Measurements from ENCODE around the gene ATF6. TPM values are rescaled to one million over a fixed set of nuclear protein-coding genes. Genes with fewer than 3 reads are reported as not detected.

ATF6 gene
- total RNA-seq, 2 donors from 2014 or later = 17.9 to 19.9 TPM

GRCh38 chr1:161997152-161997551 lies 231.0 kb downstream of the ATF6 start:
- Histone ChIP-seq H3K36me3 (no peaks in the 10 kb centered on the region), H3K27me3 (no peaks in the 10 kb centered on the region), H3K4me3 (no peak overlapping the region), H3K4me1 (no peaks in the 10 kb centered on the region), H3K27ac (no peak overlapping the region), H3K9me3 (no peaks in the 10 kb centered on the region)
- TF ChIP-seq, protein P1, sequence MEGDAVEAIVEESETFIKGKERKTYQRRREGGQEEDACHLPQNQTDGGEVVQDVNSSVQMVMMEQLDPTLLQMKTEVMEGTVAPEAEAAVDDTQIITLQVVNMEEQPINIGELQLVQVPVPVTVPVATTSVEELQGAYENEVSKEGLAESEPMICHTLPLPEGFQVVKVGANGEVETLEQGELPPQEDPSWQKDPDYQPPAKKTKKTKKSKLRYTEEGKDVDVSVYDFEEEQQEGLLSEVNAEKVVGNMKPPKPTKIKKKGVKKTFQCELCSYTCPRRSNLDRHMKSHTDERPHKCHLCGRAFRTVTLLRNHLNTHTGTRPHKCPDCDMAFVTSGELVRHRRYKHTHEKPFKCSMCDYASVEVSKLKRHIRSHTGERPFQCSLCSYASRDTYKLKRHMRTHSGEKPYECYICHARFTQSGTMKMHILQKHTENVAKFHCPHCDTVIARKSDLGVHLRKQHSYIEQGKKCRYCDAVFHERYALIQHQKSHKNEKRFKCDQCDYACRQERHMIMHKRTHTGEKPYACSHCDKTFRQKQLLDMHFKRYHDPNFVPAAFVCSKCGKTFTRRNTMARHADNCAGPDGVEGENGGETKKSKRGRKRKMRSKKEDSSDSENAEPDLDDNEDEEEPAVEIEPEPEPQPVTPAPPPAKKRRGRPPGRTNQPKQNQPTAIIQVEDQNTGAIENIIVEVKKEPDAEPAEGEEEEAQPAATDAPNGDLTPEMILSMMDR (IDR thresholded peaks at IDR 0.05) = no peak
- DNase-seq (ENCODE audit: low spot score) = no peak

DNA sequence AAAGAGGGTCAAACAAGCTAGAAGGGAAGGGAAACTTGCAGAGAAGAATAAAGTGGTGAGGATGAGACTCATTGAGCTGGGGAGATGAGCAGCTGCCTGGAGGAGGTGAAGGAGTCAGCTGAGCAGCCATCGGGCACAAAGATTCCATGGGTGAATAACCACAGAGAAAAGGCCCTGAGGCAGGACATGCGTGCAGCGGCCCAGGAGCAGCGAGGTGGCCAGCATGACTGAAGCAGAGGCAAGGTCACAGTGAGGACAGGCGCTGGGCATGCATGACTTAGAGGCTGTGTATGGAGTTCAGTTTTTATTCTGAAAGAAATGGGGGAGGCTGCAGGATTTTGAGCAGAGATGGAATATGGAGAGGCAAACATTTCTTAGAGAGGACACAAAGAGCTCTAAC lies 232.7 kb downstream of the ATF6 start:
- no peaks in the 10 kb centered on the region for H3K36me3 ChIP-seq

DNA sequence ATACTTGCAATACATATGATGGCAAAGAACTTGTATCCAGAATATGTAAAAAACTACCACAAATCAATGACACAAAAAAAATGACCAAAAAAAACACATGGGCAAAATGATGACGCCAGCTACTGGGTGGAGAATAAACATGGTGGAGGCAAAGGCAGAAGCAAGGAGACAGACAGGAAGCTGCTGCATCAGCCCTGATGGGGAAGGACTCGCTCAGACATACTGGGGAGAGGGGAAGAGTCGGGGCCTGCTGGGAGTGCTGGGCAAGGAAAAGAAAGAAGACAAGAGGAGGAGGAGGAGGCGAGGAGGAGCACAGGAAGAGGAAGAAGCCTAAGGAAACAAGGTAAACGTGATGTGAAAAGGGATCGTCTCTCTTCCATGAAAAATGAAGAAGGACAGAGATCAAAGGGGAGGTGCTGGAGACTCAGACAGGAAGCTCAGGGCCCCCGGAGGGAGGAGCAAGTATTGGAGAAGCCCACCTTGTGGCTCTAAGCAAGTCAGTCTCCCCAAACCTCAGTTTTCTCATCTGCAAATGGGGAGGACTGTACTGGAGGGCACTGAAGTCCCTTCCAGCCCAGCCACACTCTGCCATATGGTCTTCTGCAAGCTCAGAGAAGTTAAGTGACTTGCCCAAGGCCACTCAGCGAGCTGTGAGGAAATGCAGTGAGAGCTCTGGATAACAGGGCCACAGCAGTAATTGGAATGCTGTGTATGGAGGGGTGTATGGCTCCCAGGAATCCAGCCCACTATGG lies 233.4 kb downstream of the ATF6 start:
- Histone ChIP-seq H3K4me3 (no peak overlapping the region), H3K9me3 (no peaks in the 10 kb centered on the region), H3K36me3 (no peaks in the 10 kb centered on the region), H3K27ac (no peak overlapping the region), H3K4me1 (no peaks in the 10 kb centered on the region), H3K27me3 (no peaks in the 10 kb centered on the region)
- TF ChIP-seq, protein P1 (IDR thresholded peaks at IDR 0.05) = no peak
- DNase-seq (ENCODE audit: low spot score) = no peak

More for the DNA sequence above, 232.7 kb downstream of the ATF6 start:
- no peak for DNase-seq (ENCODE audit: low spot score)
- Histone ChIP-seq H3K9me3 (no peaks in the 10 kb centered on the region), H3K4me1 (no peaks in the 10 kb centered on the region), H3K27ac (no peak overlapping the region), H3K27me3 (no peaks in the 10 kb centered on the region), H3K4me3 (no peak overlapping the region)
- TF ChIP-seq, protein P1 (IDR thresholded peaks at IDR 0.05) = no peak

- H3K36me3 ChIP-seq = no peaks in the 10 kb centered on the region
- H3K27me3 ChIP-seq = no peaks in the 10 kb centered on the region
- no peak overlapping the region for H3K4me3 ChIP-seq
- DNase-seq (ENCODE audit: low spot score) = no peak
- no peaks in the 10 kb centered on the region for H3K9me3 ChIP-seq
- no peak overlapping the region for H3K27ac ChIP-seq
- no peaks in the 10 kb centered on the region for H3K4me1 ChIP-seq
- TF ChIP-seq, protein P1 (IDR thresholded peaks at IDR 0.05) = no peak
Measured at GRCh38 chr1:162000053-162000420, 233.9 kb downstream of the ATF6 start.

DNA sequence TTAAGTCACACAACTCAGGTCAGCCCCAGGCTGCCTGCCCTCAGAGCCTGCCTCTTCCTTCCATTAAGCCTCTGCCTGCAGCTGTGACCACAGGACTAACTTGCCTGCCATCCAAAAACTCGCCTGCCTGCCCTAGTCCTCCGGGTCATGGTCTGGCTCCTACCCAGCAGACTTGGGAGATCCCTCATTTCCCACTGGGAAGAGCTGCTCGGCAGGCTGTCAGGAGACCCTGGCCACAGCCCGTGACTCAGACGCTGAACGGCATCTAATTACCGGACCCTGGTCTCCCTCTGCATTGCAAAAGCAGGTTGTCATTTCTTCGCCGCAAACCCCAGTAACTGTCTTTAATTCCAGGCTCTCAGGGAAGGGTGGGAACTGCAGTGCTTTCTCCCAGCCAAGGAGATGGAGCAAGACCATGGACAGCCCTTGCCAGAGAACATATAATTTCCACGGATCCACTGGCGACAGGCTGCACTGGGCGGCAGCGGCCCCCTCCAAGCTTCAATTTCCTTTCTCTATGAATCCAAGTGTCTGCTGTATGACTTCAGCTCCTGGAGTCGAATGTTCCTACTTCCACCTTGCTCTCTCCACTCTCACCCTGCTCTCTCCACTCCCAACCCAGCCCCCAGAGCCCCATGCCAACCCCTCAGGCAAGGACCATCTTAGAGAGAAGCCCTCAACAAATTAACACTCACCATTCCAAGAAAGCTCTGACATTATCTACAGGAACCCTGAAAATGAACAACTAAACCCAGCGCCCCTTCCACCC lies 237.1 kb downstream of the ATF6 start:
- peaks cover 0 to 12% of the 10 kb centered on the region in 2 donors for H3K4me1 ChIP-seq
- peak overlapping the region in 1 of 2 donors; percentile 6 for H3K4me3 ChIP-seq
- no peak for DNase-seq (ENCODE audit: low spot score)
- H3K9me3 ChIP-seq = no peaks in the 10 kb centered on the region
- TF ChIP-seq, protein P1 (IDR thresholded peaks at IDR 0.05) = no peak
- H3K27ac ChIP-seq = peak overlapping the region; percentile 39 to 40
- H3K27me3 ChIP-seq = no peaks in the 10 kb centered on the region
- H3K36me3 ChIP-seq = no peaks in the 10 kb centered on the region

Measured in right atrium auricular region (tissue), 2 donors.